Measurements from ENCODE around the gene BBS10.
"Not testable (repeated sequence)": the region's sequence is repeated elsewhere in the genome, so short reads cannot be mapped to it uniquely, and the experiment has no call there.

Gene BBS10

GRCh38 chr12:76348079-76348901, at the start of gene BBS10:
BBS10 (minus strand) TSS chr12:76348415; CDS start chr12:76348358, 57 bp downstream.
- peak; percentile 74 to 82 for DNase-seq (ENCODE audit: extremely low read depth in 1 of 2, low read depth in 1 of 2)

- DNase-seq (ENCODE audit: extremely low read depth in 1 of 2, low read depth in 1 of 2): no peak
Measured at GRCh38 chr12:76391461-76391860, 43.2 kb upstream of the BBS10 start.

- no peak for DNase-seq (ENCODE audit: extremely low read depth in 1 of 2, low read depth in 1 of 2)
Measured at GRCh38 chr12:76387614-76388013, 39.4 kb upstream of the BBS10 start.

GRCh38 chr12:76384560-76384959, 36.3 kb upstream of the BBS10 start:
- no peak for DNase-seq (ENCODE audit: extremely low read depth in 1 of 2, low read depth in 1 of 2)

- no peak for DNase-seq (ENCODE audit: extremely low read depth in 1 of 2, low read depth in 1 of 2)
Measured at GRCh38 chr12:76383988-76384387, 35.8 kb upstream of the BBS10 start.

GRCh38 chr12:76379261-76379660, 31.0 kb upstream of the BBS10 start:
- no peak for DNase-seq (ENCODE audit: extremely low read depth in 1 of 2, low read depth in 1 of 2)

- DNase-seq (ENCODE audit: extremely low read depth in 1 of 2, low read depth in 1 of 2): not testable (repeated sequence)
Measured at GRCh38 chr12:76376876-76377275, 28.7 kb upstream of the BBS10 start.

- no peak for DNase-seq (ENCODE audit: extremely low read depth in 1 of 2, low read depth in 1 of 2)
Measured at GRCh38 chr12:76375939-76376338, 27.7 kb upstream of the BBS10 start.

- DNase-seq (ENCODE audit: extremely low read depth in 1 of 2, low read depth in 1 of 2): peak in 1 of 2 donors; percentile 5
Measured at GRCh38 chr12:76375470-76375869, 27.3 kb upstream of the BBS10 start.

- DNase-seq (ENCODE audit: extremely low read depth in 1 of 2, low read depth in 1 of 2): no peak
Measured at GRCh38 chr12:76374386-76375020, 26.3 kb upstream of the BBS10 start.

- no peak for DNase-seq (ENCODE audit: extremely low read depth in 1 of 2, low read depth in 1 of 2)
Measured at GRCh38 chr12:76368230-76368629, 20.0 kb upstream of the BBS10 start.

GRCh38 chr12:76366163-76366562, 17.9 kb upstream of the BBS10 start:
- no peak for DNase-seq (ENCODE audit: extremely low read depth in 1 of 2, low read depth in 1 of 2)

- DNase-seq (ENCODE audit: extremely low read depth in 1 of 2, low read depth in 1 of 2): not testable (repeated sequence)
Measured at GRCh38 chr12:76364131-76364530, 15.9 kb upstream of the BBS10 start.

- no peak for DNase-seq (ENCODE audit: extremely low read depth in 1 of 2, low read depth in 1 of 2)
Measured at GRCh38 chr12:76360316-76360715, 12.1 kb upstream of the BBS10 start.

GRCh38 chr12:76356071-76356470, 7.9 kb upstream of the BBS10 start:
- no peak for DNase-seq (ENCODE audit: extremely low read depth in 1 of 2, low read depth in 1 of 2)

- peak in 1 of 2 donors; percentile 27 for DNase-seq (ENCODE audit: extremely low read depth in 1 of 2, low read depth in 1 of 2)
Measured at GRCh38 chr12:76346798-76347420, 1.3 kb downstream of the BBS10 start.

- no peak for DNase-seq (ENCODE audit: extremely low read depth in 1 of 2, low read depth in 1 of 2)
Measured at GRCh38 chr12:76346236-76346635, 2.0 kb downstream of the BBS10 start.

GRCh38 chr12:76345569-76345968, 2.6 kb downstream of the BBS10 start:
- DNase-seq (ENCODE audit: extremely low read depth in 1 of 2, low read depth in 1 of 2): no peak

GRCh38 chr12:76341436-76342030, 6.7 kb downstream of the BBS10 start:
- no peak for DNase-seq (ENCODE audit: extremely low read depth in 1 of 2, low read depth in 1 of 2)

- no peak for DNase-seq (ENCODE audit: extremely low read depth in 1 of 2, low read depth in 1 of 2)
Measured at GRCh38 chr12:76340680-76341435, 7.4 kb downstream of the BBS10 start.

- no peak for DNase-seq (ENCODE audit: extremely low read depth in 1 of 2, low read depth in 1 of 2)
Measured at GRCh38 chr12:76337583-76337982, 10.6 kb downstream of the BBS10 start.

All from stimulated activated CD8-positive, alpha-beta memory T cell treated with anti-CD3 and anti-CD28 coated beads, Interleukin-7, amount 100 ng/mL, for 48 hours (primary cell).